ENCODE data around the gene HM13. TPM values are rescaled to one million over a fixed set of nuclear protein-coding genes. Genes with fewer than 3 reads are reported as not detected.
"Not testable (repeated sequence)": the region's sequence is repeated elsewhere in the genome, so short reads cannot be mapped to it uniquely, and the experiment has no call there.

Gene HM13
- total RNA-seq, 2 donors from 2014 or later: 71.6 to 76.7 TPM

GRCh38 chr20:31538326-31538725 lies 24.1 kb downstream of the HM13 start:
- Histone ChIP-seq H3K9me3 (no peaks in the 10 kb centered on the region), H3K4me3 (no peak overlapping the region), H3K27me3 (replicated peaks; ENCODE audit: insufficient read depth) (no peaks in the 10 kb centered on the region), H3K4me1 (ENCODE audit: control insufficient read depth in 1 of 2, low read depth in 2 of 2) (no peaks in the 10 kb centered on the region), H3K27ac (no peak overlapping the region), H3K36me3 (peaks cover 34% of the 10 kb centered on the region)
- ATAC-seq (ENCODE audit: insufficient number of reproducible peaks, low FRiP score, low read depth) (no peak), DNase-seq (ENCODE audit: low spot score) (no peak)
- no peak for TF ChIP-seq CTCF (IDR thresholded peaks at IDR 0.05)

GRCh38 chr20:31539636-31540035 lies 25.4 kb downstream of the HM13 start:
- H3K4me1 ChIP-seq (ENCODE audit: control insufficient read depth in 1 of 2, low read depth in 2 of 2); DNase-seq (ENCODE audit: low spot score); H3K4me3 ChIP-seq; H3K27me3 ChIP-seq (replicated peaks; ENCODE audit: insufficient read depth); H3K27ac ChIP-seq; H3K9me3 ChIP-seq; ATAC-seq (ENCODE audit: insufficient number of reproducible peaks, low FRiP score, low read depth): not testable (repeated sequence)
- peaks cover 33% of the 10 kb centered on the region for H3K36me3 ChIP-seq

GRCh38 chr20:31540406-31540805 lies 26.2 kb downstream of the HM13 start:
- no peaks in the 10 kb centered on the region for H3K27me3 ChIP-seq (replicated peaks; ENCODE audit: insufficient read depth)
- no peak for ATAC-seq (ENCODE audit: insufficient number of reproducible peaks, low FRiP score, low read depth)
- H3K27ac ChIP-seq: no peak overlapping the region
- no peaks in the 10 kb centered on the region for H3K9me3 ChIP-seq
- peaks cover 0 to 6% of the 10 kb centered on the region in 2 donors for H3K4me1 ChIP-seq (ENCODE audit: control insufficient read depth in 1 of 2, low read depth in 2 of 2)
- no peak for TF ChIP-seq CTCF (IDR thresholded peaks at IDR 0.05)
- no peak for DNase-seq (ENCODE audit: low spot score)
- peaks cover 30% of the 10 kb centered on the region for H3K36me3 ChIP-seq
- H3K4me3 ChIP-seq: no peak overlapping the region

- Histone ChIP-seq H3K27ac (no peak overlapping the region), H3K36me3 (peaks cover 22% of the 10 kb centered on the region), H3K9me3 (no peaks in the 10 kb centered on the region), H3K4me1 (ENCODE audit: control insufficient read depth in 1 of 2, low read depth in 2 of 2) (peaks cover 0 to 6% of the 10 kb centered on the region in 2 donors), H3K4me3 (no peak overlapping the region), H3K27me3 (replicated peaks; ENCODE audit: insufficient read depth) (no peaks in the 10 kb centered on the region)
- DNase-seq (ENCODE audit: low spot score) (no peak), ATAC-seq (ENCODE audit: insufficient number of reproducible peaks, low FRiP score, low read depth) (no peak)
- no peak for TF ChIP-seq CTCF (IDR thresholded peaks at IDR 0.05)
Measured at GRCh38 chr20:31542201-31542842, 28.1 kb downstream of the HM13 start.

- H3K4me1 ChIP-seq (ENCODE audit: control insufficient read depth in 1 of 2, low read depth in 2 of 2): peaks cover 0 to 10% of the 10 kb centered on the region in 2 donors
- H3K36me3 ChIP-seq: peaks cover 25% of the 10 kb centered on the region
- H3K9me3 ChIP-seq: no peaks in the 10 kb centered on the region
- no peak for TF ChIP-seq CTCF (IDR thresholded peaks at IDR 0.05)
- H3K27me3 ChIP-seq (replicated peaks; ENCODE audit: insufficient read depth): no peaks in the 10 kb centered on the region
- DNase-seq (ENCODE audit: low spot score): no peak
- H3K4me3 ChIP-seq: no peak overlapping the region
- ATAC-seq (ENCODE audit: insufficient number of reproducible peaks, low FRiP score, low read depth): no peak
- H3K27ac ChIP-seq: no peak overlapping the region
Measured at GRCh38 chr20:31542963-31543362, 28.7 kb downstream of the HM13 start.

All from thoracic aorta (tissue), 2 donors.